GM19324 (cell line): ENCODE results near the gene SLC15A4.
A peak's percentile ranks its signal among the peaks of the same experiment; 100 is the strongest.
"Not testable (repeated sequence)": the region's sequence is repeated elsewhere in the genome, so short reads cannot be mapped to it uniquely, and the experiment has no call there.

Source experiments
- ATAC-seq: cut with Tn5 transposase; IDR thresholded peaks from one replicate; pipeline ENCODE4 v1.9.1; 2021; ENCODE audit warnings: mild to moderate bottlenecking, moderate library complexity; ENCODE audit not compliant: unreplicated experiment, low FRiP score

SLC15A4 gene

GRCh38 chr12:128815779-128816642 lies 7.7 kb downstream of the SLC15A4 start:
- no peak for ATAC-seq

DNA sequence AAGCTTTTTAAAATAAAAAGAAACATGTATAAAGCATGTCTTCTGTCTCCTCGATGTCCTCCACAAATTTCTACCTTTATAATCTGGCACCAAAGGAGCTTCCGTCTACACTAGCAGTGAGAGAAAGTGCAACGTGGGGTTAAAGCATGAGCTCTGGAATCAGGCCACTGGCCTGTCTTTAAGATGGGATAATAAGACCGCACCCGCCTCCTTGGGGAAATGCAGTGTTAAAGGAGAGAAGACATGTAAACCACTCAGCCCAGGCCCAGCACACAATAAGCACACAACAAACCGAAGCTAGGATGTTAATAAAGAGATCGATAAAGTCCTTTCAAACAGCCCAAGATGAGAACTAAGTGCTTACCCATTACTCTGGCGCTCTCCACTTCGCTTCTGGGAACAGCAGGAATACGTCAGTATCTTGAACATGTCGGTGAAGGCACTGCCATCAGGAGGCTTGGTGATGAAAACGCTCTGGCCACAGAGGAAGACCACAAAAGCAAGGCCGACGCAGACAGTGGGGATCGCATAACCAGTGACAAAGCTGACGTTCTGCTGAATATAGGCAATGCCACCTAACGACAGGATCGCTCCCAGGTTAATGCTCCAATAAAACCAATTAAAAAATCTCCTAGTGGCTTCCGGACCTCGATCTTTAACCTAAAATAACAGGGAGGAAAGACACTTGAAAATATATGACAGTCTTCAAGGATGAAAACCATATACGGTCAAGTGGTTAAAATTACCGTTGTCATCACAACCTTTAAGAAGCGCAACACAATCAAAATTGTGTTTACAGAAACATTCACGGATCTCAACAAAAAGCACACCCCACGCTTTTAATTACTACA lies 9.1 kb downstream of the SLC15A4 start:
- ATAC-seq, result no peak

GRCh38 chr12:128813883-128814282 lies 9.9 kb downstream of the SLC15A4 start:
- ATAC-seq, result peak; percentile 26

- ATAC-seq, result no peak
These were observed 10.4 kb downstream of the SLC15A4 start for GRCh38 chr12:128813392-128813791.

GRCh38 chr12:128811806-128812205 lies 12.0 kb downstream of the SLC15A4 start:
- ATAC-seq, result no peak

GRCh38 chr12:128810182-128811127 lies 13.3 kb downstream of the SLC15A4 start:
- ATAC-seq, result peak; percentile 74

- ATAC-seq, result no peak
These were observed 15.1 kb downstream of the SLC15A4 start for GRCh38 chr12:128808651-128809050.

GRCh38 chr12:128807161-128807724 lies 16.5 kb downstream of the SLC15A4 start:
- ATAC-seq, result no peak

GRCh38 chr12:128806573-128806972 lies 17.2 kb downstream of the SLC15A4 start:
- ATAC-seq, result no peak

DNA sequence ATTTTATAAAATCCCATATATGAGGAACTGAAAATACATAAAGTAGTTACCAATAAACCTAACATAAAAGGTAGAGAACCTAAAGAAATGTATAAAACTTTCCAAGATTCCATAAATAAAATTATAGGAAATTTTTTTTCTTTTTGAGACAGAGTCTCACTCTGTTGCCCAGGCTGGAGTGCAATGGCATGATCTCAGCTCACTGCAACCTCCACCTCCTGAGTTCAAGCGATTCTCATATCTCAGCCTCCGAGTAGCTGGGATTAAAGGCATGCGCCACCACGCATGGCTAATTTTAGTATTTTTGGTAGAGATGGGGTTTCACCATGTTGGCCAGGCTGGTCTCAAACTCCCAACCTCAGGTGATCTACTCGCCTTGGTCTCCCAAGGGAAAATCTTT lies 18.4 kb downstream of the SLC15A4 start:
- ATAC-seq, result not testable (repeated sequence)

GRCh38 chr12:128804762-128805161 lies 19.0 kb downstream of the SLC15A4 start:
- ATAC-seq, result no peak

- ATAC-seq, result no peak
These were observed 20.0 kb downstream of the SLC15A4 start for GRCh38 chr12:128803788-128804187.

DNA sequence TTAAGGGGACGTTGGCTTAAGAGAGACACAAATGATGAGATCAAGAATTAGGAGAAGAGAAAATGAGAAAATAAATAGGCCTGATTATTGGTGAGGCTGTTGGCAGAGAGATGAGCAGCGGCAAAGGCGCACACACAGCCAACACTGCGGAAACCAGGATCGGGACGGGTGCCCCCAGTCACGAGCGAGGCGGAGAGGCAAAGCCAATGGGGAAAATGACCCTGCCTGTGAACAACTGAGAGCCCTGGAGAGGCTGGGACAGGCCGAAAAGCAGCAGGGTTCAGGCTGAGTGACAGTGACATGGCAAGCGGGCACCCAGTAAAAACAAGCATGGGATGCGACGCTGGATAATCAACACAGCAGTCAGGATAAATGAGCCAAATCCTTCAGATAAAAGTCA lies 21.0 kb downstream of the SLC15A4 start:
- no peak for ATAC-seq

- ATAC-seq, result no peak
These were observed 21.8 kb downstream of the SLC15A4 start for GRCh38 chr12:128801879-128802391.

DNA sequence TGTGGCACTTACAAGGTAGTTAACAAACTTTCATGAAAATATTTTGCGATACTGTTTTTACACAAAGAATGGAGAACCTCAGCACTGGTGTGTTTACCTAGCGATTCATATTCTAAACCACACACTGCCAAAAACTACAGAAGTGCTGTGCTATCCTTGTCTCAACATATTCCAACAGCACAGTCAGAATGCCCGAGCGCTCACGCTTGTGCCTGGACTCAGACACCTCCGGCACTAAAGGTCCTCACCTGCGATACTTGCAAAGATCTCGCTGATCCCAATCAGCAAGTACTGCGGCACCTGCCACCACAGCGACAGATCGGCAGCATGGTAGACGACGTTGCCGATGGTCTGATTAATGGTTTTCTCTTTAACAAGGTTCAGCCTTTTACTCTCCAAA lies 23.2 kb downstream of the SLC15A4 start:
- ATAC-seq, result no peak

GRCh38 chr12:128798571-128799341 lies 25.0 kb downstream of the SLC15A4 start:
- no peak for ATAC-seq

DNA sequence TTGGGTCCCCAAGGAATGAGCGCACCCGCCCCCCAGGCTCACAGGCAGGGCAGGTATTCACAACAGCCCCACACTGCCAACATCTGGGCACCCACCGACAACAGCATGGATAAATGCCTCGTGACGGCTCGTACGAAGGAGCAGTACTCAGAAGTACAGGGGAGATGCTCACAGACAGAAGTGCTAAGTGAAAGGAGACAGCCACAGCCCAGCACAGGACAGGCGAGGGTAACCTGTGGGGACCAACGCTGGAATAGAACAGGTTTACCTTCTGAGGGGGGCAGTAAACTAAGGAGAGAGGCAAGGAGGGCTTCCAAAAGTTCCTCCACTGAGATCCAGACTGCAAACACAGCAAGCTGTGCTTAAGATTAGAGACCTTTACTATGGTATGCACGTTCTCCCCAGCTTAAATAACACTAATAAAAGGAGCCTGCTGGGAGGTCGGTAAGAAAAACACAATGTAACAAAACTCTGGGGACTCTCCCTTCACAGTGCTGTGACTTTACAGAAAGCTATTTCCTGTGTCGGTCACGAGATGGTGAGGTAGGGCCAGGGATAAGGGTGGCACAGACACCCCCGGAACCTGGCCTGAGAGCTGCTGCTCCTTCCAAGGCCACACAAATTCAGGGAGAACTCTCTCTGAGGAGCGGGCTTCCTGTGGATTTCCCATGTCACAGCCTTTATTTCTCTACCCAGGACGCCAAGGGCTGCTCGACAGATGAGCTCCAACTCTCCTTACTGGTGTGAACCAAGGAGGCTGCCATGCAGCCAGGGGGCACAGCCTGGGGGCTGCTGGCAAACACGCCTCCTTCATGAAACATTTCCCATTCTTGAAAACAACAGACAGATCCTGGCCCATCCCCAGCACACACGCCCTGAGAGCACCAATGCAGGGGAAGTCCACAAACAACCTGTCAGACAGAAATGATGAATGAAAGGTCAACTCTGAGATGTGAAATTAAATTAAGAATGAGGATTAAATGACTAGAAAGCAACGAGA lies 26.3 kb downstream of the SLC15A4 start:
- no peak for ATAC-seq
